Activated naive CD4-positive, alpha-beta T cell treated with Interleukin-2 at 50 U/mL for 16 hours (primary cell): Measurements from ENCODE around the gene SLITRK3.
"Not testable (repeated sequence)": the region's sequence is repeated elsewhere in the genome, so short reads cannot be mapped to it uniquely, and the experiment has no call there.

ENCODE experiments used
- DNase-seq: peaks from one replicate; pipeline ENCODE4 v3.0.0-alpha.2; 2020

Gene SLITRK3

DNA sequence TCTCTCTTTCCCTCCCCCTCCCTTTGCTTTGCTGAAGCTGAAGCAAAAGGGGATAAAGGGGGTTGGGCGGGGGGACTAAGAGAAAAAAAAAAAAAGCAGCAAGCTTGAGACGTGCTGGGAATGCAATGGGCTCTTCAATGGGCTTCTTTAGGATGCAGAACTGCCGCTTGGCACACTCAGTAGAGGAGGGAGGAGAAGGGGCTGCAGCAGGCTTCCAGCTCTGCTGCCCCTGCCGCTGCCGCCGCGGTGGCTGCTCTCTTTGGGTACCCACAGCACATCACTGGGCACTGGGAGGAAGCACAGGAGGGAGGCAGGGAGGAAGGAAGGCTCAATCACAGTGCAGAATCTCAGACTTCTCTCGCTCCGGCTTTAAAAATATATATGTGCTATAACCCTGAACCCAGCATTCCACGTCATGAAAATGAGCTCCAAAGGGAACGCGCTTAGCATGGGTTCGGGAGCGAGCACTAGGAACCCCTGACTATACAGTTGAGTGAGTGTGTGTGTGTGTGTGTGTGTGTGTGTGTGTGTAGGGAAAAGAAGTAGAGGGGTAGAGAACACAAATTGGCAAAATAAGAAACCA, 3.5 kb downstream of the SLITRK3 start:
- DNase-seq = no peak

DNA sequence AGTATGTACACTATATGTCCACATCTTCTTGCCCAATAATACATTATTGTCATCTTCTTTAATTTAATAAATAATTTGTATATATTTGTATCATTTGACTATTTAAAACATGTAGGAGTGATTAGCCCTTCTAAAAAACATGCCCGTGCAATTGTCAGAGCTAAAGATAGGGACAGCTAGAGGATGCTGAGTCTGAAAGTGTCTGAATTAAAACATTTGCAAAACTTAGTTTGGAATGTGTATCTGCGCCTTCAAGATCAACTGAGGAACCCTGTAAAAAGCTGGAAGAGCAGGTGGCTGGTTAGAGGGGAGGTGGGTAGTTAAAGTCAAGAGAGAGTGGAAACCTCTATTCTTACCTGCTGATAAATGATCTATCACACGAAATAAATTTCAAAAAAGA, 4.7 kb downstream of the SLITRK3 start:
- no peak for DNase-seq

GRCh38 chr3:165188452-165188851, 7.7 kb downstream of the SLITRK3 start:
- no peak for DNase-seq

GRCh38 chr3:165185707-165186327, 10.4 kb downstream of the SLITRK3 start:
- no peak for DNase-seq

GRCh38 chr3:165181556-165181955, 14.6 kb downstream of the SLITRK3 start:
- DNase-seq = no peak

- DNase-seq = no peak
Observed at GRCh38 chr3:165170236-165170635, 25.9 kb downstream of the SLITRK3 start.

DNA sequence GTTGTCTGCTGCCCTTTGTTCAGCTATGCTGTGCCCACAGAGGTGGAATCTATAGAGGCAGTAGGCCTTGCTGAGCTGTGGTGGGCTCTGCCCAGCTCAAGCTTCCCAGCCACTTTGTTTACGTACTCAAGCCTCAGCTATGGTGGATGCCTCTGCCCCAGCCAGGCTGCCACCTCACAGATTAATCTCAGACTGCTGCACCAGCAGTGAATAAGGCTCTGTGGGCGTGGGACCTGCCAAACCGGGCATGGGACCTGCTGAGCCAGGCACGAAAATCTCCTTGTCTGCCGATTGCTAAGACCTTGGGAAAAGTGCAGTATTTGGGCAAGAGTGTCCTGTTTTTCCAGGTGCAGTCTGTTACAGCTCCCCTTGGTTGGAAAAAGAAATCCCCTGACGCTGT, 26.8 kb downstream of the SLITRK3 start:
- no peak for DNase-seq

GRCh38 chr3:165162883-165163282, 33.3 kb downstream of the SLITRK3 start:
- no peak for DNase-seq

DNA sequence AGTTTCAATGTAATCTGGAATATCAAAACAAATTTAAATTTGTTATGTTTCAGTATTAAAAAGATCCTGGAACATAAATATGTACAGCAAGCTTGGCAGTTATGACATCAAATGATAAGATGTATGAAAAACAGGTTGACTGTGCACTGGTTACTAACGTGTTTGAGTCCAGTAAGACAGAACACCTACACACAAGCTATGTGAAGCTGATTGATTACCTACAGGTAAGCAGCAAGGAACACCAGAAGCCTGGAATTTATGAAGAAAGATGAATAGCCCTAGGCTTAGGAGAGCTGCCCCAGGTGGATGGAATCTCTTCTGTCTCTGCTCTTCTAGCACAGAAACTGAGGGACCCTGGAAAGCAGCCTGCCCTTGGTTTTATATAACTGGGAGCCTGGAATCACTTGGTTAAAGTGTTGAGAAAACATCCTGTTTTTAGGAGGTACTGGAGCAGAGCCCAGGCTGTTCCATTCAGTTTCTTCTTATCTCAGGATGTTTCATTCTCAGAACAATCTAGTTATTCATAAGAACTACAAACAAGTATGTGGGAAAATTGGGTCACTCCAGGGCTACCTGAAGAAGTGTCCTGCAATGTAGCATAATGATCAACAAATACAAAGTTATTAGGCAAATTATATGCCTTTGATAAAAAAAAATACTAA, 36.3 kb downstream of the SLITRK3 start:
- no peak for DNase-seq

- no peak for DNase-seq
Observed at GRCh38 chr3:165158011-165158410, 38.2 kb downstream of the SLITRK3 start.

DNA sequence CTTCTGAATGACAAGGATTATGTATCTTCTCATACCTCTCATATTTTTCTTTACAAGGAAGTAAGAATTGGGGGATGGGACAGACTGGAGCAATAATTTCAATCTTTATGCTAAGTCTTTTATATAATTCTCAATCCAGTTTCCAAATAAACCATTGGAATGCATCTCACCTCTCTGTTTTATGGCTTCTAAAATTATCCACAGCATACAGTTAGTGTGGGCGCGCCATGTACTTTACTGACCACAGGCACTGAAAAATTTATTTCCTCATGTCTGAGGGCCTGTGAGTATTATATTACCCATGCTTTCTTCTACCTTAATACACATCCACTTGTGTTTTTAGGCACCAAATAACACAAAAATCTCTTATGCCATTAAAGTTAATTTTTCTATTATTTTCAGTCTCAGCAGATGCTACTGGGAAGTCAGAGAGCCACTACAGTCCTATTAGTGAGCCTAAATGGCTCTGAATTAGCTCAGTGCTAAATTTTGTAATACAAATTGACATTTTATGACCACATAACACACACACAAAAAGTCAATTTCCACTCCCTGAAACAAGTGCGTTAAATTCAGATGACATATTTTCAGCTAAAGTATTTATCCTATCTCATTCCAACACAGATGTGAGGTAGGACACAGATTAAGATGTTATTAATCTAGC, 39.3 kb downstream of the SLITRK3 start:
- DNase-seq = no peak

- DNase-seq = no peak
Observed at GRCh38 chr3:165148876-165149441, 47.2 kb downstream of the SLITRK3 start.

GRCh38 chr3:165144271-165144670, 51.9 kb downstream of the SLITRK3 start:
- DNase-seq = no peak

DNA sequence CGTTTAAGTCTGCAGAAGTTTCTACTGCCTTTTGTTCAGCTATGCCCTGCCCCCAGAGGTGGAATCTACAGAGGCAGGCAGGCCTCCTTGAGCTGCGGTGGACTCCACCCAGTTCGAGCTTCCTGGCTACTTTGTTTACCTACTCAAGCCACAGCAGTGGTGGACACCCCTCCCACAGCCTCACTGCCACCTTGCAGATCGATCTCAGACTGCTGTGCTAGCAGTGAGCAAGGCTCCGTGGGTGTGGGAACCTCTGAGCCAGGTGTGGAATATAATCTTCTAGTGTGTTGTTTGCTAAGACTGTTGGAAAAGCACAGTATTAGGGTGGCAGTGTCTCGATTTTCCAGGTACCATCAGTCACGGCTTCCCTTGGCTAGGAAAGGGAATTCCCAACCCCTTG, 56.3 kb downstream of the SLITRK3 start:
- not testable (repeated sequence) for DNase-seq
